HepG2 (cell line): ENCODE results near the gene PNN.
A peak's percentile ranks its signal among the peaks of the same experiment; 100 is the strongest.

Experiments
- EZH2 ChIP-seq: conservative IDR thresholded peaks from 2 replicates; pipeline ENCODE4 v1.6.1; 2012; ENCODE audit warnings: mild to moderate bottlenecking, low read depth, low read length, moderate library complexity
- SIN3A ChIP-seq: IDR thresholded peaks from 2 replicates; pipeline ENCODE4 v1.6.1; 2011; ENCODE audit warnings: low read depth, mild to moderate bottlenecking, control low read depth, low read length, borderline replicate concordance
- SRSF1 ChIP-seq: fragments of 200-400 bp; formaldehyde crosslinking; optimal IDR thresholded peaks from 2 replicates; pipeline ENCODE3; 2017; ENCODE audit warnings: mild to moderate bottlenecking, low read depth, low read length, moderate library complexity
- U2AF1 ChIP-seq: fragments of 200-400 bp; formaldehyde crosslinking; optimal IDR thresholded peaks from 2 replicates; pipeline ENCODE3; 2017; ENCODE audit warnings: mild to moderate bottlenecking, low read depth, low read length
- ZFP1 ChIP-seq: IDR thresholded peaks from 2 replicates; pipeline ENCODE4 v1.6.1; 2016
- ZKSCAN8 ChIP-seq: IDR thresholded peaks from 2 replicates; pipeline ENCODE4 v1.6.1; 2016; ENCODE audit warnings: borderline replicate concordance, missing genetic modification reagents, missing compliant biosample characterization
- ZNF337 ChIP-seq: sonication (generic); formaldehyde crosslinking; IDR thresholded peaks from 2 replicates; pipeline ENCODE4 v1.5.1; 2020; ENCODE audit warnings: missing genetic modification reagents, low read depth, mild to moderate bottlenecking, borderline replicate concordance
- ZNF567 ChIP-seq: sonication (generic); formaldehyde crosslinking; IDR thresholded peaks from 2 replicates; pipeline ENCODE4 v1.8.1; 2023; ENCODE audit warnings: mild to moderate bottlenecking, missing genetic modification reagents, borderline replicate concordance
- ZNF672 ChIP-seq: sonication (generic); formaldehyde crosslinking; IDR thresholded peaks from 2 replicates; pipeline ENCODE4 v1.8.1; 2022; ENCODE audit warnings: missing genetic modification reagents
- TF ChIP-seq, protein P1 (sequence below): sonication (generic); formaldehyde crosslinking; IDR thresholded peaks from 2 replicates; pipeline ENCODE4 v1.4.0; 2020; ENCODE audit warnings: mild to moderate bottlenecking, missing genetic modification reagents

GRCh38 chr14:39169541-39169900 lies 5.5 kb upstream of the PNN start:
- TF ChIP-seq ZNF337 (CRISPR knock-in tag) (no peak), ZFP1 (CRISPR knock-in tag) (no peak), SRSF1 (no peak), ZNF567 (0 out of 2 replicates have a peak, but pooled peaks have one; percentile 14), ZKSCAN8 (no peak), EZH2 (no peak), SIN3A (no peak), U2AF1 (no peak), ZNF672 (CRISPR knock-in tag) (no peak)
- TF ChIP-seq, protein P1, sequence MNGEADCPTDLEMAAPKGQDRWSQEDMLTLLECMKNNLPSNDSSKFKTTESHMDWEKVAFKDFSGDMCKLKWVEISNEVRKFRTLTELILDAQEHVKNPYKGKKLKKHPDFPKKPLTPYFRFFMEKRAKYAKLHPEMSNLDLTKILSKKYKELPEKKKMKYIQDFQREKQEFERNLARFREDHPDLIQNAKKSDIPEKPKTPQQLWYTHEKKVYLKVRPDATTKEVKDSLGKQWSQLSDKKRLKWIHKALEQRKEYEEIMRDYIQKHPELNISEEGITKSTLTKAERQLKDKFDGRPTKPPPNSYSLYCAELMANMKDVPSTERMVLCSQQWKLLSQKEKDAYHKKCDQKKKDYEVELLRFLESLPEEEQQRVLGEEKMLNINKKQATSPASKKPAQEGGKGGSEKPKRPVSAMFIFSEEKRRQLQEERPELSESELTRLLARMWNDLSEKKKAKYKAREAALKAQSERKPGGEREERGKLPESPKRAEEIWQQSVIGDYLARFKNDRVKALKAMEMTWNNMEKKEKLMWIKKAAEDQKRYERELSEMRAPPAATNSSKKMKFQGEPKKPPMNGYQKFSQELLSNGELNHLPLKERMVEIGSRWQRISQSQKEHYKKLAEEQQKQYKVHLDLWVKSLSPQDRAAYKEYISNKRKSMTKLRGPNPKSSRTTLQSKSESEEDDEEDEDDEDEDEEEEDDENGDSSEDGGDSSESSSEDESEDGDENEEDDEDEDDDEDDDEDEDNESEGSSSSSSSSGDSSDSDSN (CRISPR knock-in tag): no peak
